ENCODE measurements around the gene PLD3.

Gene PLD3

DNA sequence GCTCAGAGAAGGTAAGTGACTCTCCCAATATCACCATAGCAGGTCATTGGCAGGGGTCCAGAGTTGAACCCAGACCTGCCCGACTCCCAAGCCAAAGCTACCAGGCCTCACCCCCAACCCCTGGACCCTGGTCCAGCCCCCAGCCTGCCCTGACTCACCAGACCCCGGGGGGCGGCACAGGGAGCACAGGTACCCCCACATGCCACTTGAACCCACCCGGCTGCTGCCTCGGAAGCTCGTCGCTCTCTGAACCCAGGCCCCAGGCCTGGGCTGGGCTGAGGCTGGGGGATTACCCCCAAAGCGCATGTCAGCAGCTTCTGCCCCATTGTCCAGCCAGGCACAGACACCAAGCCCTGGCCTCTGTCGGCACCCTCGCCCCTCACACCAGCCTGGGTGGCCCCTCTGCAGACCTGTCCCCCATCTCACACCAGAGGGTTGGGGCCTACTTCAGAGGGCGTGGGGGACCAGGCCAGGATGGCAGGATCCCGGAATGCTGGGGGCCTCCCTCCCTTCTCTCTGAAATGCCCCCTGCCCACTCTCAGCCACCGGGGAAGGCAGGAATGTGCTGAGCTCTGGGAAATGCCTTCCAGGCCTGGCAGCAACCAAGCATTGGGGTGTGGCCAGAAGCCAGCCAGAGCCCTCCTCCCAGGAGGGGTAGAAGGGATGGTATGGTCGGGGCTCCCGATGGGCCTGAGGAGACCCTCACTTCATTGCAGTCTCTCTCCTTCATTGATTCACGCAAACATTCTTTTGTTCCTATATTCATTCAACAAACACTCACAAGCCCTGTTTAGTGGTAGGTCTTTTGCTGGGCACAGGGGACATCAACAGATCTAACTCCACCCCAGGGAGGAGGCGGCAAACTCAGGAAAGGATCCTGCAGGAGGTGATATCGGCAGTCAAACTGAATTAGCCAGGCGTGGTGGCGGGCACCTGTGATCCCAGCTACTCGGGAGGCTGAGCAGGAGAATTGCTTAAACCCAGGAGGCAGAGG lies 66.3 kb downstream of the PLD3 start:
- Histone ChIP-seq H3K4me2 (ENCODE audit: low read length) (no peak overlapping the region), H3K27ac (ENCODE audit: low read depth, low read length) (no peak overlapping the region), H3K4me1 (ENCODE audit: control insufficient read depth, low read length) (peaks cover 67% of the 10 kb centered on the region), H3K36me3 (ENCODE audit: control insufficient read depth, low read length) (no peaks in the 10 kb centered on the region), H3K9me2 (replicated peaks; ENCODE audit: control insufficient read depth, low read length) (no peaks in the 10 kb centered on the region), H3K27me3 (ENCODE audit: control insufficient read depth, low read length) (no peaks in the 10 kb centered on the region), H3K79me2 (ENCODE audit: control insufficient read depth, low read length) (no peaks in the 10 kb centered on the region), H3K4me3 (ENCODE audit: low read length) (no peak overlapping the region), H3K9me3 (ENCODE audit: control insufficient read depth, insufficient read depth, low read length) (no peaks in the 10 kb centered on the region), H3F3A (ENCODE audit: control insufficient read depth, insufficient read depth) (peaks cover 10% of the 10 kb centered on the region), H4K20me1 (ENCODE audit: control insufficient read depth, insufficient read depth, low read depth, low read length) (no peaks in the 10 kb centered on the region)
- TF ChIP-seq, protein P1, sequence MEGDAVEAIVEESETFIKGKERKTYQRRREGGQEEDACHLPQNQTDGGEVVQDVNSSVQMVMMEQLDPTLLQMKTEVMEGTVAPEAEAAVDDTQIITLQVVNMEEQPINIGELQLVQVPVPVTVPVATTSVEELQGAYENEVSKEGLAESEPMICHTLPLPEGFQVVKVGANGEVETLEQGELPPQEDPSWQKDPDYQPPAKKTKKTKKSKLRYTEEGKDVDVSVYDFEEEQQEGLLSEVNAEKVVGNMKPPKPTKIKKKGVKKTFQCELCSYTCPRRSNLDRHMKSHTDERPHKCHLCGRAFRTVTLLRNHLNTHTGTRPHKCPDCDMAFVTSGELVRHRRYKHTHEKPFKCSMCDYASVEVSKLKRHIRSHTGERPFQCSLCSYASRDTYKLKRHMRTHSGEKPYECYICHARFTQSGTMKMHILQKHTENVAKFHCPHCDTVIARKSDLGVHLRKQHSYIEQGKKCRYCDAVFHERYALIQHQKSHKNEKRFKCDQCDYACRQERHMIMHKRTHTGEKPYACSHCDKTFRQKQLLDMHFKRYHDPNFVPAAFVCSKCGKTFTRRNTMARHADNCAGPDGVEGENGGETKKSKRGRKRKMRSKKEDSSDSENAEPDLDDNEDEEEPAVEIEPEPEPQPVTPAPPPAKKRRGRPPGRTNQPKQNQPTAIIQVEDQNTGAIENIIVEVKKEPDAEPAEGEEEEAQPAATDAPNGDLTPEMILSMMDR (IDR thresholded peaks at IDR 0.05; ENCODE audit: low read depth, low read length, poor library complexity, severe bottlenecking) = no peak
- no peak for TF ChIP-seq EZH2phosphoT487 (IDR thresholded peaks at IDR 0.05; ENCODE audit: borderline replicate concordance, low read length)

DNA sequence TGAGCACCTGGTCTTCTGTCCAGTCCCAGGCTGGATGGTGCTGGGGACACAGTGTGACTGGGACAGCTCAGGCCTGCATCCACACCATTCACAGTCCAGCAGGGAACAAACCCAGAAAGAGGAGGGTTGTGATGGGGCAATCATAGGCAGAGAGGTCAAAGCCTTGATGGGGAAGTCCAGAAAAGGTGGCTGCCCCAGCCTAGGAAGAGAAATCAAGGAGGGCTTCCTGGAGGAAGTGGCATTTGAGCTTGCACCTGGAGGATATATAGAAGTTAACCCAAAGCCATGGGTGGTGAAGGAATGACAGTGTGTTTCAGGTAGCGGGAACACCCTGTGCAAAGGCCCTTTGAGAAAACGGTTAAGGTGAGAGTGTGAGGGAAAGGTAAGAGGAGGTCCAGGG lies 67.3 kb downstream of the PLD3 start:
- Histone ChIP-seq H3K36me3 (ENCODE audit: control insufficient read depth, low read length) (no peaks in the 10 kb centered on the region), H3K9me3 (ENCODE audit: control insufficient read depth, insufficient read depth, low read length) (no peaks in the 10 kb centered on the region), H3K27ac (ENCODE audit: low read depth, low read length) (no peak overlapping the region), H3K9me2 (replicated peaks; ENCODE audit: control insufficient read depth, low read length) (no peaks in the 10 kb centered on the region), H3F3A (ENCODE audit: control insufficient read depth, insufficient read depth) (peaks cover 5% of the 10 kb centered on the region; the same call in 1 of the 2 replicates), H3K4me3 (ENCODE audit: low read length) (no peak overlapping the region), H3K79me2 (ENCODE audit: control insufficient read depth, low read length) (no peaks in the 10 kb centered on the region), H4K20me1 (ENCODE audit: control insufficient read depth, insufficient read depth, low read depth, low read length) (no peaks in the 10 kb centered on the region), H3K4me1 (ENCODE audit: control insufficient read depth, low read length) (peaks cover 58% of the 10 kb centered on the region), H3K4me2 (ENCODE audit: low read length) (no peak overlapping the region), H3K27me3 (ENCODE audit: control insufficient read depth, low read length) (no peaks in the 10 kb centered on the region)
- TF ChIP-seq EZH2phosphoT487 (IDR thresholded peaks at IDR 0.05; ENCODE audit: borderline replicate concordance, low read length) = no peak
- TF ChIP-seq, protein P1 (IDR thresholded peaks at IDR 0.05; ENCODE audit: low read depth, low read length, poor library complexity, severe bottlenecking) = no peak

DNA sequence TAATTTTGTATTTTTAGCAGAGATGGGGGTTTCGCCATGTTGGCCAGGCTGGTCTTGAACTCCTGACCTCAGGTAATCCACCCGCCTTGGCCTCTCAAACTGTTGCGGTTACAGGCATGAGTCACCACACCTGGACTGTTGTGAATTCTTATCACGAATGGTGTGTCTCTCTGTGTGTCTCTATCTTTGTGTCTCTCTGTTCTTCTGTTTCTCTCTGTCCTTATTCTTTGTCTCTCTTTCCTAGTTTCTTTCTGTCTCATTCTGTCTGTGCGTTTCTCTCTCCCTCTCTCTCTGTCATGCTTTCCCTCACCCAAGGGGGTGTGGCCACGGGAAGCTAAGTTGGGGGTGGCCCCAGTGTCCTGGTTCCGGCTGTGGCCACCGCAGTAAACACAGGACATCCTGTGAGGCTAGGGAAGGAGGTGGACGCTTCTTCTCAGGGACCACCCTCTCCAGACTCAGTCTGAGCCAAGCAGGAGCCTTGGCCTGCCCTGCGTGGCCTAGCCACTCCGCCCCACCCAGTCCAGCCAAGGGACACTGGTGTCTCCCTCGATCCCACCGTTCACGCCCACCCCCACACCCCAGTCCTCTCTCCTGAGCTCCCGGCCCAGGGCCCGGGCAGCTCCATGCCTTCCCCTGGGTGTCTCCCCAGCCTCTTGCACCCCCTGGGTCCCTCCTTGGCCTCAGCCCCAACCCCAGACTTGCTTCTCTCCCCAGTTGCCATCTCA lies 68.6 kb downstream of the PLD3 start:
- H3K4me2 ChIP-seq (ENCODE audit: low read length) = peak overlapping the region; percentile 54
- H3K79me2 ChIP-seq (ENCODE audit: control insufficient read depth, low read length) = no peaks in the 10 kb centered on the region
- H3K36me3 ChIP-seq (ENCODE audit: control insufficient read depth, low read length) = no peaks in the 10 kb centered on the region; the same call in 1 of the 2 replicates
- H3K9me3 ChIP-seq (ENCODE audit: control insufficient read depth, insufficient read depth, low read length) = no peaks in the 10 kb centered on the region
- no peaks in the 10 kb centered on the region for H4K20me1 ChIP-seq (ENCODE audit: control insufficient read depth, insufficient read depth, low read depth, low read length)
- H3K4me1 ChIP-seq (ENCODE audit: control insufficient read depth, low read length) = peaks cover 54% of the 10 kb centered on the region
- TF ChIP-seq EZH2phosphoT487 (IDR thresholded peaks at IDR 0.05; ENCODE audit: borderline replicate concordance, low read length) = no peak
- TF ChIP-seq, protein P1 (IDR thresholded peaks at IDR 0.05; ENCODE audit: low read depth, low read length, poor library complexity, severe bottlenecking) = no peak
- peak overlapping the region; percentile 44 for H3K27ac ChIP-seq (ENCODE audit: low read depth, low read length)
- no peaks in the 10 kb centered on the region for H3K9me2 ChIP-seq (replicated peaks; ENCODE audit: control insufficient read depth, low read length)
- H3K27me3 ChIP-seq (ENCODE audit: control insufficient read depth, low read length) = no peaks in the 10 kb centered on the region
- peaks cover 2% of the 10 kb centered on the region; the same call in 1 of the 2 replicates for H3F3A ChIP-seq (ENCODE audit: control insufficient read depth, insufficient read depth)
- H3K4me3 ChIP-seq (ENCODE audit: low read length) = peak overlapping the region; percentile 21
